Left renal pelvis (tissue), 4 donors: Measurements from ENCODE around the gene SMARCA5. TPM values are rescaled to one million over a fixed set of nuclear protein-coding genes. Genes with fewer than 3 reads are reported as not detected.
"Not testable (repeated sequence)": the region's sequence is repeated elsewhere in the genome, so short reads cannot be mapped to it uniquely, and the experiment has no call there.

Source experiments
- DNase-seq, 4 donors: peaks; one replicate each; pipeline ENCODE4 v3.0.0-alpha.2; 2013; ENCODE audit warnings: low read depth in 4 of 4, low spot score in 3 of 4
- polyA plus RNA-seq, 4 donors: library from polyadenylated mRNA; unstranded; fragments of 120-200 nt; gene quantifications; one replicate each; pipeline ENCODE4 v1.2.1, GENCODE V29; 2013; ENCODE audit not compliant: insufficient read length in 4 of 4

SMARCA5 gene
- polyA plus RNA-seq, result 100 to 1,000 TPM in 3 of 4 donors, 10 to 100 TPM in 1; 87.3 to 140 (median 124) TPM

GRCh38 chr4:143513314-143514168 lies at the start of gene SMARCA5:
SMARCA5 (plus strand) TSS chr4:143513702; CDS start chr4:143513925, 223 bp downstream.
- peak; percentile 95 to 99 (median 96) for DNase-seq

- no peak for DNase-seq
Measured at GRCh38 chr4:143473334-143474126, 40.0 kb upstream of the SMARCA5 start.

- no peak for DNase-seq
Measured at GRCh38 chr4:143477487-143477886, 36.0 kb upstream of the SMARCA5 start.

- DNase-seq, result no peak
Measured at GRCh38 chr4:143481361-143481760, 32.1 kb upstream of the SMARCA5 start.

GRCh38 chr4:143482840-143483239 lies 30.7 kb upstream of the SMARCA5 start:
- DNase-seq, result peak; percentile 9 to 31 (median 18)

- DNase-seq, result no peak
Measured at GRCh38 chr4:143486314-143486713, 27.2 kb upstream of the SMARCA5 start.

GRCh38 chr4:143488687-143489086 lies 24.8 kb upstream of the SMARCA5 start:
- no peak for DNase-seq

- DNase-seq, result no peak
Measured at GRCh38 chr4:143489106-143489505, 24.4 kb upstream of the SMARCA5 start.

GRCh38 chr4:143498021-143498420 lies 15.5 kb upstream of the SMARCA5 start:
- no peak for DNase-seq

- no peak for DNase-seq
Measured at GRCh38 chr4:143502231-143502630, 11.3 kb upstream of the SMARCA5 start.

GRCh38 chr4:143506031-143506430 lies 7.5 kb upstream of the SMARCA5 start:
- DNase-seq, result no peak

- no peak for DNase-seq
Measured at GRCh38 chr4:143511906-143512305, 1.6 kb upstream of the SMARCA5 start.

- no peak for DNase-seq
Measured at GRCh38 chr4:143512978-143513313, 556 bp upstream of the SMARCA5 start.

- DNase-seq, result peak in 3 of 4 donors; percentile 6 to 38 (median 29)
Measured at GRCh38 chr4:143514169-143514495, 630 bp downstream of the SMARCA5 start.

GRCh38 chr4:143514497-143514896 lies 995 bp downstream of the SMARCA5 start:
- peak; percentile 46 to 61 (median 53) for DNase-seq

GRCh38 chr4:143514901-143515300 lies 1.4 kb downstream of the SMARCA5 start:
- DNase-seq, result no peak

GRCh38 chr4:143515905-143516304 lies 2.4 kb downstream of the SMARCA5 start:
- no peak for DNase-seq

GRCh38 chr4:143517764-143518163 lies 4.3 kb downstream of the SMARCA5 start:
- DNase-seq, result no peak

- no peak for DNase-seq
Measured at GRCh38 chr4:143524211-143524610, 10.7 kb downstream of the SMARCA5 start.

- not testable (repeated sequence) for DNase-seq
Measured at GRCh38 chr4:143528046-143528445, 14.5 kb downstream of the SMARCA5 start.

GRCh38 chr4:143531380-143531779 lies 17.9 kb downstream of the SMARCA5 start:
- DNase-seq, result no peak
